Prostate gland (tissue), 2 donors: ENCODE results near the gene TP63. TPM values are rescaled to one million over a fixed set of nuclear protein-coding genes. Genes with fewer than 3 reads are reported as not detected.
A peak's percentile ranks its signal among the peaks of the same experiment; 100 is the strongest.

Source experiments
- DNase-seq: peaks from one replicate; pipeline ENCODE4 v3.0.0-alpha.2; 2019; ENCODE audit warnings: low spot score
- H3K27ac ChIP-seq, 2 donors: fragments of 200-600 bp; sonication (generic); 2 replicates each; pipeline ENCODE4 v1.5.1; 2017 to 2019
- H3K27me3 ChIP-seq: fragments of 200-600 bp; sonication (generic); replicated peaks from 2 replicates; pipeline ENCODE4 v1.5.1; 2019; ENCODE audit not compliant: insufficient read depth
- H3K36me3 ChIP-seq, 2 donors: fragments of 200-600 bp; sonication (generic); 1 replicate in 1 of 2; 2 replicates in 1 of 2; pipeline versions ENCODE4 v1.5.1 to v1.8.1; 2017 to 2019
- H3K4me1 ChIP-seq: fragments of 200-600 bp; sonication (generic); replicated peaks from 2 replicates; pipeline ENCODE4 v1.5.1; 2019
- H3K4me3 ChIP-seq, 2 donors: fragments of 200-600 bp; sonication (generic); 2 replicates each; pipeline ENCODE4 v1.5.1; 2017 to 2019
- H3K9me3 ChIP-seq: fragments of 200-600 bp; sonication (generic); 2 replicates; pipeline ENCODE4 v1.5.1; 2017
- POLR2A ChIP-seq: fragments of 450-650 bp; IDR thresholded peaks from one replicate; pipeline ENCODE4 v1.6.1; 2016; ENCODE audit warnings: antibody characterized with exemption, mild to moderate bottlenecking
- POLR2AphosphoS5 ChIP-seq: sonication (generic); formaldehyde crosslinking; IDR thresholded peaks from one replicate; pipeline ENCODE4 v1.6.1; 2017; ENCODE audit warnings: antibody characterized with exemption
- WGBS: methylation state at CpG from one replicate; pipeline ENCODE4 v1.1.5; 2018; 5-methylcytosine and 5-hydroxymethylcytosine counted together
- intact Hi-C: fragments of 100-400 bp; cut with DNase I; formaldehyde crosslinking; loops from one replicate; pipeline ENCODE4 v1.14.2; 2022
- total RNA-seq, 2 donors: library from RNA; depleted of rRNA; stranded (reverse); fragments of >200 nt; gene quantifications; one replicate each; pipeline ENCODE4 v1.1.0, GENCODE V29; 2016
- TF ChIP-seq, protein P1 (sequence below), 4 experiments: fragments of 200-600 bp in 2 of 4; fragments of 450-650 bp in 2 of 4; sonication (generic) in 2 of 4; IDR thresholded peaks; 1 replicate in 3 of 4; 2 replicates in 1 of 4; pipeline ENCODE4 v1.5.1; 2016 to 2019; ENCODE audit warnings: antibody characterized with exemption in 4 of 4, mild to moderate bottlenecking in 2 of 4, moderate library complexity in 2 of 4

The TP63 gene
- total RNA-seq, 2 donors from 2014 or later: 39.9 to 67.5 TPM

DNA sequence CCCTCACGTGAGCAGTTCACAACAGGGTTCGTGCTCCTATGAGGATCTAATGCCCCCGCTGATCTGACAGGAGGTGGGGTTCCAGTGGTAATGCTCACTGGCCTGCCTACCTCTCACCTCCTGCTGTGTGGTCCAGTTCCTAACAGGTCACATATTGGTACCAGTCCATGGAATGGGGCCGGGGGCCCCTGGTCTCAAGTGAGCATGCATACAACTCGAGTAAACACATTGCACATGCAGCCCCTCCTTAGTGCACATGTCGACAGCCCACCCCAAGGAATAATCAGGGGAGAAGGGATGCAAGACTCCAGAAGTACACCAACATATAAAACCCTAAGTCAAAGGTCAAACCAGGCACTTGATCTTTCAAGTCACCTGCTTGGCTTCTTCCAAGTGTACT is 127.0 kb downstream of the TP63 start:
- TF ChIP-seq, protein P1, sequence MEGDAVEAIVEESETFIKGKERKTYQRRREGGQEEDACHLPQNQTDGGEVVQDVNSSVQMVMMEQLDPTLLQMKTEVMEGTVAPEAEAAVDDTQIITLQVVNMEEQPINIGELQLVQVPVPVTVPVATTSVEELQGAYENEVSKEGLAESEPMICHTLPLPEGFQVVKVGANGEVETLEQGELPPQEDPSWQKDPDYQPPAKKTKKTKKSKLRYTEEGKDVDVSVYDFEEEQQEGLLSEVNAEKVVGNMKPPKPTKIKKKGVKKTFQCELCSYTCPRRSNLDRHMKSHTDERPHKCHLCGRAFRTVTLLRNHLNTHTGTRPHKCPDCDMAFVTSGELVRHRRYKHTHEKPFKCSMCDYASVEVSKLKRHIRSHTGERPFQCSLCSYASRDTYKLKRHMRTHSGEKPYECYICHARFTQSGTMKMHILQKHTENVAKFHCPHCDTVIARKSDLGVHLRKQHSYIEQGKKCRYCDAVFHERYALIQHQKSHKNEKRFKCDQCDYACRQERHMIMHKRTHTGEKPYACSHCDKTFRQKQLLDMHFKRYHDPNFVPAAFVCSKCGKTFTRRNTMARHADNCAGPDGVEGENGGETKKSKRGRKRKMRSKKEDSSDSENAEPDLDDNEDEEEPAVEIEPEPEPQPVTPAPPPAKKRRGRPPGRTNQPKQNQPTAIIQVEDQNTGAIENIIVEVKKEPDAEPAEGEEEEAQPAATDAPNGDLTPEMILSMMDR (IDR thresholded peaks at IDR 0.05): no peak
- no peak for TF ChIP-seq POLR2A
- TF ChIP-seq POLR2AphosphoS5: no peak
- intact Hi-C loops: no loop called here
- H3K4me3 ChIP-seq: no peak overlapping the region

GRCh38 chr3:189766416-189766815 is 135.2 kb downstream of the TP63 start:
- Histone ChIP-seq H3K27ac (peak overlapping the region in 1 of 2 donors; percentile 10), H3K9me3 (no peaks in the 10 kb centered on the region), H3K4me3 (no peak overlapping the region), H3K4me1 (no peaks in the 10 kb centered on the region), H3K27me3 (no peaks in the 10 kb centered on the region), H3K36me3 (no peaks in the 10 kb centered on the region)
- 29% methylated on average over 2 of the region's 2 CpGs for WGBS
- intact Hi-C loops: no loop called here
- peak; percentile 49 for DNase-seq
- TF ChIP-seq POLR2AphosphoS5: peak; percentile 42
- TF ChIP-seq, protein P1 (IDR thresholded peaks at IDR 0.05): no peak

More for the DNA sequence above, 127.0 kb downstream of the TP63 start:
- WGBS: 95% methylated on average over 6 of the region's 6 CpGs
- Histone ChIP-seq H3K4me1 (no peaks in the 10 kb centered on the region), H3K9me3 (no peaks in the 10 kb centered on the region), H3K36me3 (no peaks in the 10 kb centered on the region), H3K27me3 (no peaks in the 10 kb centered on the region), H3K27ac (no peak overlapping the region)
- DNase-seq: no peak

DNA sequence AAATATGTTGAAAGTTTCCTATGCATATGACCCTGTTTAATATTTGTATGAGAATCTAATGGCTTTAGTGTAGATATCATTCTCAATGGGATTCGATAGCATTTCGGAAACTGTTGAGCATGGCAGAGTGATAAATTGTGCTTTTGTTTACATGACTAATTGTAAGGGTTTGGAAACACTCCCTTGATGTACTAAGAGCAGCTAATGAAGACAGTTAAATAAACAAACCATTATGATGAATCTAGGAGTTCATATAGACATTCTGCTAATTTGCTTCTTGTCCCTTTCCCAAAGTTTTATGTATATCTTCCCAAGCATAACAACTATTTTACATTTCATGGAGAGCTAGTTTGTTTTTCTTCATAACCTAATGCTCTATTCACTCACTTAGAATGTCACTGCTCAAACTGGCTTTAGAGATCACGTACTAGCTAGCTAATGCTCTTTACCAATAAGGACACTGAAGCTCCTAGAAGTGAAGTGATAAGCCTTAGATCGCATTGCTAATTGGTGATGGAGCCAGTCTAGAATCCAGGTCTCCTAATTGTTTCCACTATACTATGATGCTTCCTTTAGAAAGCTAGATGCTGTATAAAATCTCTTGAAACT is 140.8 kb downstream of the TP63 start:
- Histone ChIP-seq H3K4me1 (no peaks in the 10 kb centered on the region), H3K9me3 (no peaks in the 10 kb centered on the region), H3K27ac (no peak overlapping the region), H3K36me3 (no peaks in the 10 kb centered on the region), H3K4me3 (no peak overlapping the region), H3K27me3 (no peaks in the 10 kb centered on the region)
- 71% methylated on average over 4 of the region's 4 CpGs for WGBS
- TF ChIP-seq POLR2A: no peak
- no peak for TF ChIP-seq POLR2AphosphoS5
- TF ChIP-seq, protein P1 (IDR thresholded peaks at IDR 0.05): no peak
- no peak for DNase-seq
- intact Hi-C loops: no loop called here

DNA sequence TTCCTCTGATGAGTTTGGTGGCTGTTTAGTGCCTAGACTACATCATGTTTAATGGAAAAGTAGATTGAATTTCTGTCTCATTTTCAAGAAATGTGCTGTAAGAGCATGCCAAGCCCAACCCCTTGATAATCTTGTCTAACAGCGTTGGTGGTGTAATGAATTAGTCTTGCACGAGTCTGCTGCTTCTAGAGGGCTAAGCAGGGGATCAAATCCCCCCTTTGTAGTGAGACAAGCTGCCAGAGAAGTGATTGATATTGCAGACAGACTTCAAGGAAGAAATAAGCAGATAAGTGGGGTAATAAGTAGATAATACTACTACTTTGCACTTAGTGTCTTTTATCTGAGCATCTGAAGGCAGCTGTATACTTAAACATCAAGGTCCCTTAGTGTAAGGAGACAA is 141.4 kb downstream of the TP63 start:
- no peak overlapping the region for H3K27ac ChIP-seq
- no peak for DNase-seq
- H3K4me1 ChIP-seq: no peaks in the 10 kb centered on the region
- H3K4me3 ChIP-seq: no peak overlapping the region
- no peaks in the 10 kb centered on the region for H3K36me3 ChIP-seq
- TF ChIP-seq POLR2A (no peak), POLR2AphosphoS5 (no peak)
- TF ChIP-seq, protein P1 (IDR thresholded peaks at IDR 0.05): no peak
- 29% methylated on average over 2 of the region's 2 CpGs for WGBS
- intact Hi-C loops: no loop called here
- no peaks in the 10 kb centered on the region for H3K9me3 ChIP-seq
- no peaks in the 10 kb centered on the region for H3K27me3 ChIP-seq

DNA sequence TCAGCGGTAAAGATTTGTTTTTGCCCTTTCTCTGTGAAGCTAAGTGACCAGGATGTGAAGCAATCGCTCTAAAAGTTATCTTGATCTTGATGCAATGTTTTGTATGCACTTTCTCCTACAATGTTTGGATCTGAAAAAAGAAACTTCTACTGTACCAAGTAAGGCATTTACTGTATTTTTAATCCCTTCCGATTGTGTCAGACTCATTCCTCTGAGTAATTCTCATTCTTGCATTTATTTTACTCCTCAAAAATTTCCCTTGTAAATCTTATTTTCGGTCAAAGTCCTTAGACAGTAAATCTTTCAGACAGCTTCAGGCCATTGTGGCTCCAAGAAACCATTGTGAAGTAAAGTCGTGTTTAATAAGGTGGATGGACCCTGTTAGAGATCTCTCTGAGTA is 141.9 kb downstream of the TP63 start:
- WGBS: 17% methylated on average over 5 of the region's 5 CpGs
- H3K27ac ChIP-seq: no peak overlapping the region
- intact Hi-C loops: no loop called here
- H3K4me1 ChIP-seq: no peaks in the 10 kb centered on the region
- no peaks in the 10 kb centered on the region for H3K9me3 ChIP-seq
- DNase-seq: no peak
- H3K36me3 ChIP-seq: no peaks in the 10 kb centered on the region
- no peak overlapping the region for H3K4me3 ChIP-seq
- no peaks in the 10 kb centered on the region for H3K27me3 ChIP-seq
- TF ChIP-seq POLR2A (no peak), POLR2AphosphoS5 (no peak)
- TF ChIP-seq, protein P1 (IDR thresholded peaks at IDR 0.05): no peak
